PC-3 (cell line): ENCODE results near the gene ATP4A. TPM values are rescaled to one million over a fixed set of nuclear protein-coding genes. Genes with fewer than 3 reads are reported as not detected.

Experiments used
- ATAC-seq: fragments of 200-7000 bp; cut with Tn5 transposase; 2 replicates; pipeline ENCODE4 v1.9.1; 2020; ENCODE audit warnings: mild to moderate bottlenecking, moderate library complexity
- BruUV-seq: library from RNA; stranded (reverse); fragments of 400-500 nt; replicated peaks from 2 replicates; lab custom pipeline; 2021; lab: Mats Ljungman, UMichigan
- CTCF ChIA-PET: fragments of 300-600 bp; sonication (Branson Sonifier 250); formaldehyde crosslinking; loops from one replicate; lab custom pipeline; 2022; ENCODE audit warnings: antibody characterized with exemption; lab: Charles Lee
- POLR2A ChIA-PET: fragments of 300-600 bp; sonication (Branson Sonifier 250); formaldehyde crosslinking; loops from one replicate; lab custom pipeline; 2022; ENCODE audit warnings: antibody characterized with exemption; ENCODE audit not compliant: unreplicated experiment; lab: Charles Lee
- DNase-seq: peaks from one replicate; pipeline ENCODE4 v3.0.0-alpha.2; 2015
- H2AFZ ChIP-seq: fragments of 300-600 bp; sonication (generic); 2 replicates; pipeline ENCODE4 v1.6.0; 2016; ENCODE audit warnings: antibody characterized with exemption, low read length
- H3F3A ChIP-seq: fragments of 300-600 bp; sonication (generic); one replicate; pipeline ENCODE4 v1.6.0; 2017; ENCODE audit warnings: antibody characterized with exemption, low read length, control low read depth, mild to moderate bottlenecking; ENCODE audit not compliant: unreplicated experiment
- H3K27ac ChIP-seq: fragments of 300-600 bp; sonication (generic); 2 replicates; pipeline ENCODE4 v1.5.1; 2016; ENCODE audit warnings: mild to moderate bottlenecking, low read length
- H3K27me3 ChIP-seq: fragments of 300-600 bp; sonication (generic); 2 replicates; pipeline ENCODE4 v1.6.1; 2016; ENCODE audit warnings: low read length, mixed read lengths
- H3K36me3 ChIP-seq: fragments of 300-600 bp; sonication (generic); 2 replicates; pipeline ENCODE4 v1.6.1; 2016; ENCODE audit warnings: low read depth, mixed run types, low read length, mixed read lengths
- H3K4me1 ChIP-seq: fragments of 300-600 bp; sonication (generic); 2 replicates; pipeline ENCODE4 v1.5.1; 2016; ENCODE audit warnings: low read length; ENCODE audit not compliant: insufficient read depth
- H3K4me2 ChIP-seq: fragments of 300-600 bp; sonication (generic); 2 replicates; pipeline ENCODE4 v1.6.0; 2016; ENCODE audit warnings: low read length
- H3K4me3 ChIP-seq: fragments of 300-600 bp; sonication (generic); 2 replicates; pipeline ENCODE4 v1.5.1; 2016; ENCODE audit warnings: mild to moderate bottlenecking, low read length, mixed read lengths
- H3K79me2 ChIP-seq: fragments of 300-600 bp; sonication (generic); 2 replicates; pipeline ENCODE4 v1.6.1; 2017; ENCODE audit warnings: low read length, mixed read lengths
- H3K9ac ChIP-seq: fragments of 300-600 bp; sonication (generic); 2 replicates; pipeline ENCODE4 v1.6.0; 2016; ENCODE audit warnings: mild to moderate bottlenecking, low read length
- H3K9me2 ChIP-seq: fragments of 300-600 bp; sonication (generic); replicated peaks from 2 replicates; pipeline ENCODE4 v1.6.1; 2016; ENCODE audit warnings: mixed run types, low read length, mixed read lengths
- H3K9me3 ChIP-seq: fragments of 300-600 bp; sonication (generic); 2 replicates; pipeline ENCODE4 v1.6.1; 2016; ENCODE audit warnings: low read length, mixed read lengths
- H4K20me1 ChIP-seq: fragments of 300-600 bp; sonication (generic); 2 replicates; pipeline ENCODE4 v1.6.1; 2016; ENCODE audit warnings: low read length, mixed read lengths
- EZH2 ChIP-seq: fragments of 300-600 bp; sonication (generic); IDR thresholded peaks from one replicate; pipeline ENCODE4 v1.6.1; 2017; ENCODE audit warnings: antibody characterized with exemption, mild to moderate bottlenecking, low read length; ENCODE audit not compliant: unreplicated experiment
- EZH2phosphoT487 ChIP-seq: fragments of 300-600 bp; sonication (generic); IDR thresholded peaks from 2 replicates; pipeline ENCODE4 v1.6.1; 2018; ENCODE audit warnings: mild to moderate bottlenecking, antibody characterized with exemption, low read length, borderline replicate concordance
- intact Hi-C: fragments of 100-400 bp; cut with micrococcal nuclease; formaldehyde crosslinking; loops from 2 replicates; pipeline ENCODE4 v1.9.0; 2023
- total RNA-seq: library from RNA; depleted of rRNA; stranded (reverse); fragments of >200 nt; gene quantifications from 2 replicates; pipeline ENCODE4 v1.2.3, GENCODE V29; 2014
- TF ChIP-seq, protein P1 (sequence below): fragments of 300-600 bp; sonication (generic); conservative IDR thresholded peaks from 2 replicates; pipeline ENCODE4 v1.5.1; 2017; ENCODE audit warnings: antibody characterized with exemption, low read depth, mild to moderate bottlenecking, low read length

Gene ATP4A
- total RNA-seq, 1 experiment from 2014 or later = not detected

DNA sequence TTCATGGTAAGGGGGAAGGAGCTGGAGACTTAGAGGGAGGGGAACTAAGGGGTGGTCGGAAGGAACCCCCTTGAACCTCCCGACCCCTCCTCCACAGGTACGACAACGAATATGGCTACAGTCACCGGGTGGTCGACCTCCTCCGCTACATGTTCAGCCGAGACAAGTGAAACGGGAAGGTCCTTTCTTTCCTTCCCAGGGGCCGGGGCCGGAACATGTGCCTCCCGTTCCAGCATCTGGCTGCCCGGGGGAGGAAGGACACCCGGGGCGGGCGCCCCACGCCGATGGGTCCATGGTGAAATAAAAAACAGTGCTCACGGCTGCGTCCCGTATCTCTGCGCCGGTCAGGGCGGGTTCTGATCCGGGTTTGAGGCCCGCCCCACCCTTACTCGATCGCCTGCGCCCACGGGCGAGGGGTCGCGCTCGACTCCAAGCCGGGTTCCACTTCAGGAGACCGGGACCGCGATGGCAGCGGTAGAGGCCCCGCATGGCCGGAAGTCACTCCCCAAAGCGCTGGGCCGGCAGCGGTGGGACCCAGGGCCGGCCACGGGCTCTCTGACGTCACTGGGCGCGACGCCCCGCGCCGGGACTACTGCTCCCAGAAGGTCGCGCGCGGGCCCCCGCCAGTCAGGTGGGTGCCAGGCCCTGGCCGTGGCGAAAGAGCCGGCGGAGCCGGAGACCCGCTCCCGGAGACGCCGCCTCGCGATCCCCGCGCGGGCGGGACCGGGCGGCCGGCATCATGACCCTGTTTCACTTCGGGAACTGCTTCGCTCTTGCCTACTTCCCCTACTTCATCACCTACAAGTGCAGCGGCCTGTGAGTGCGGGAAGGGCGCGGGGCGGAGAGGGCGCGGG lies 18.2 kb downstream of the ATP4A start, which contains the start of gene TMEM147:
TMEM147 (plus strand) TSS at position 626 of the 854 bp plus-strand sequence; CDS start at position 740, 114 bp downstream.
- Histone ChIP-seq H3F3A (no peaks in the 10 kb centered on the region), H2AFZ (peak within 1 kb of the TSS; percentile 98), H3K9ac (peak within 1 kb of the TSS; percentile 97), H3K36me3 (no peaks in the 10 kb centered on the region), H3K9me2 (no peaks in the 10 kb centered on the region), H3K79me2 (peaks cover 40% of the 10 kb centered on the region), H3K4me2 (peak within 1 kb of the TSS; percentile 90), H3K4me1 (peaks cover 14% of the 10 kb centered on the region; the same call in 1 of the 2 replicates), H3K9me3 (no peaks in the 10 kb centered on the region), H4K20me1 (no peaks in the 10 kb centered on the region), H3K27ac (peak within 1 kb of the TSS; percentile 48), H3K4me3 (peak within 1 kb of the TSS; percentile 88), H3K27me3 (no peaks in the 10 kb centered on the region)
- peak; percentile 84 for DNase-seq
- peak; percentile 94 for ATAC-seq
- intact Hi-C loops = loop anchor here (2.0 to 5.0 kb wide), 2 partner anchors 26 to 172 kb away; partner anchors contain the start of gene KMT2B
- POLR2A ChIA-PET = no interaction called here
- CTCF ChIA-PET = no interaction called here
- BruUV-seq = TSS peak; percentile 78
- TF ChIP-seq EZH2phosphoT487 (no peak), EZH2 (no peak)
- TF ChIP-seq, protein P1, sequence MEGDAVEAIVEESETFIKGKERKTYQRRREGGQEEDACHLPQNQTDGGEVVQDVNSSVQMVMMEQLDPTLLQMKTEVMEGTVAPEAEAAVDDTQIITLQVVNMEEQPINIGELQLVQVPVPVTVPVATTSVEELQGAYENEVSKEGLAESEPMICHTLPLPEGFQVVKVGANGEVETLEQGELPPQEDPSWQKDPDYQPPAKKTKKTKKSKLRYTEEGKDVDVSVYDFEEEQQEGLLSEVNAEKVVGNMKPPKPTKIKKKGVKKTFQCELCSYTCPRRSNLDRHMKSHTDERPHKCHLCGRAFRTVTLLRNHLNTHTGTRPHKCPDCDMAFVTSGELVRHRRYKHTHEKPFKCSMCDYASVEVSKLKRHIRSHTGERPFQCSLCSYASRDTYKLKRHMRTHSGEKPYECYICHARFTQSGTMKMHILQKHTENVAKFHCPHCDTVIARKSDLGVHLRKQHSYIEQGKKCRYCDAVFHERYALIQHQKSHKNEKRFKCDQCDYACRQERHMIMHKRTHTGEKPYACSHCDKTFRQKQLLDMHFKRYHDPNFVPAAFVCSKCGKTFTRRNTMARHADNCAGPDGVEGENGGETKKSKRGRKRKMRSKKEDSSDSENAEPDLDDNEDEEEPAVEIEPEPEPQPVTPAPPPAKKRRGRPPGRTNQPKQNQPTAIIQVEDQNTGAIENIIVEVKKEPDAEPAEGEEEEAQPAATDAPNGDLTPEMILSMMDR = no peak

DNA sequence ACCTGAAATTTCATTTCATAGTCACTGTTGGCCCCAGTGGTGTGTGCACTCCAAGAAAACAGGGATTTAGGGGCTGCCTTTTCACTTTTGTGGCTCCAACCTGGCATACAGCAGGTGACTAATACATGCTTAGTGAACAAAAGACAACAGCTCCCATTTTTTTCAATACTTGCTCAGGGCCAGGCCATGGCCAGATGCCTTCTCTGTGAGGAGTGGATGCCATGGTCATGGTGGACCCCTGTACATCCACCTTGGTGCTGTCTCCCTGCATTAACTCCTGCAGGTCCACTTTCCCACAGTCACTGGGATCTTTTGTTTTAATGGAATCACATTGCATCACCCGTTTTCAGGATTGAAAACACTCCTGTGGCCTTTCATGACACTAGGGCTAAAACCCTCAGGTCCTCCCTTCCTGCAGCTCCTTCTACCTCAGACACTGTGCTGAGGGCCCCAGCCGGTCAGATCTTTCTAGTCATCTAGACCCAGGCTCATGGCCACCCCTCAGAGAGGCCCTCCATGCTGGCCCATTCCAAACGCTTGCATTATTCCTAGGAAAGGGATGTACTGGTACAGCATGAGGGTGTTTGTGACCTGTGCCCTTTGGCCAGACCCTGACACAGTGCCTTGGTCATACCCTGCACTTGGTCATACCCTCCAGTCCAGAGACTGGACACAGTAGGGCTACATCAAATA lies 19.2 kb downstream of the ATP4A start:
- no peak for ATAC-seq
- Histone ChIP-seq H3K27me3 (no peaks in the 10 kb centered on the region), H3K4me2 (peak overlapping the region; percentile 90), H3K4me1 (peaks cover 14% of the 10 kb centered on the region; the same call in 1 of the 2 replicates), H3K36me3 (no peaks in the 10 kb centered on the region), H3K27ac (no peak overlapping the region), H2AFZ (no peak overlapping the region), H3K79me2 (peaks cover 40% of the 10 kb centered on the region), H3K4me3 (peak overlapping the region; percentile 88), H3K9me2 (no peaks in the 10 kb centered on the region), H3K9ac (peak overlapping the region; percentile 97), H4K20me1 (no peaks in the 10 kb centered on the region), H3F3A (no peaks in the 10 kb centered on the region), H3K9me3 (no peaks in the 10 kb centered on the region)
- POLR2A ChIA-PET = no interaction called here
- intact Hi-C loops = loop anchor here (2.0 kb wide), 1 partner anchor 25 kb away; no protein-coding TSS in a partner anchor
- TF ChIP-seq, protein P1 = no peak
- no peak for TF ChIP-seq EZH2phosphoT487
- TF ChIP-seq EZH2 = no peak
- no peak for DNase-seq
- no TSS peak for BruUV-seq
- CTCF ChIA-PET = no interaction called here
